ENCODE data around the gene KCNJ11. TPM values are rescaled to one million over a fixed set of nuclear protein-coding genes. Genes with fewer than 3 reads are reported as not detected.
A peak's percentile ranks its signal among the peaks of the same experiment; 100 is the strongest.

The KCNJ11 gene
- total and polyA plus RNA-seq, 2 of the 4 experiments (the other 2 are of a cell fraction) = not detected

DNA sequence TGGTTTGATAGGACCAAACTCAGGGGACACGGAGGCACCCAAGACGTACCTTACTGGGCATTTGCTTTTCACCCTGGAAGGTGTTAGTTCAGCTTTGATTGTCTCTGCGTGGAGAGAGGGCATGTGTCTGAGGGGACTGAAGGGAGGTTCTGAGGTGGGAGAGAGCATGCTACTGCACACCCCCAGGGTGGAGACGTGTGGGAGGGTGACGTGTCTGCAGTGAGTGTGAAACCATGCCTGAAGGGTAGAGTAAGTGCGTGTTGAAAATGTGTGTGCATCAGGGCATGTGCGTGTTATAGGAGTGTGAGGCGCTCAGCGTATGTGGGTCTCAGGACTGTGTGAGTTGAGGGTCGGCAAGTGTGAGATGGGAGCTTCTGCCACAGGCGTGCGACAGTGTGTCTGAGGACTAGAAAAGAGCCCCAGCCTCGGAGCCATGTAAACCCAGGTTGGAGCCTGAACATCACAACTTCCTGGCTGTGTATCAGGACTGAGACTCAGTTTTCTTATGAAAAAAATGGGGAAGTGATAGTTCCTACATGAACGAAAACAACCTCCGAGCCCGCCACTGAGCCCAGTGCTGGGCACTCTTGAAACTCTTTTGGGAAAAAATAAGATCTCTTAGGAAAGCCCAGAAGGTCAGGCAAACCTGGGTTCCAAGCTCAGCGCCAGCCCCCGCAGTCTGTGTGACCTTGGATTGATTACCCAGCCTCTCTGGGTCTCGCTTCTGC is 11.8 kb upstream of the KCNJ11 start:
- Histone ChIP-seq H2BK20ac (ENCODE audit: low read depth, low read length) (no peak overlapping the region), H3K27ac (ENCODE audit: insufficient read depth, low read length) (no peak overlapping the region)
- BruUV-seq (replicated peaks) = no TSS peak

More for the DNA sequence above, 11.8 kb upstream of the KCNJ11 start:
- no peak overlapping the region for H4K5ac ChIP-seq (ENCODE audit: low read depth, low read length)
- no peak overlapping the region for H3K4me3 ChIP-seq (ENCODE audit: insufficient read depth, low read depth, low read length)
- intact Hi-C loops (cut with micrococcal nuclease) (no loop called here), dilution Hi-C loops (cut with HindIII; ENCODE audit: low sequenced_read_pairs, unreplicated experiment) (no loop called here), in situ Hi-C loops (cut with MboI; ENCODE audit: low sequenced_read_pairs) (no loop called here)
- no peak overlapping the region for H3K4me2 ChIP-seq (ENCODE audit: low read depth, low read length)
- peaks cover 9% of the 10 kb centered on the region; the same call in 1 of the 2 replicates for H3K27me3 ChIP-seq (ENCODE audit: control insufficient read depth, insufficient read depth, low read length)
- no peak overlapping the region for H4K91ac ChIP-seq (ENCODE audit: insufficient read depth, low read depth, low read length)
- H3K9ac ChIP-seq (ENCODE audit: low read depth, low read length) = no peak overlapping the region
- no peaks in the 10 kb centered on the region for H3K9me3 ChIP-seq (ENCODE audit: control insufficient read depth, insufficient read depth, low read length)
- DNase-seq (no peak), ATAC-seq (ENCODE audit: low read depth) (no peak)
- H3K4ac ChIP-seq (ENCODE audit: low read depth, low read length) = no peak overlapping the region
- H3K36me3 ChIP-seq (ENCODE audit: control insufficient read depth, insufficient read depth, low read length) = no peaks in the 10 kb centered on the region
- H4K8ac ChIP-seq (ENCODE audit: low read depth in 2 of 2, low read length in 2 of 2) = no peak overlapping the region
- ChIA-PET POLR2A (ENCODE audit: unreplicated experiment) (no interaction called here), CTCF (no interaction called here)
- no peak overlapping the region for H2BK15ac ChIP-seq (ENCODE audit: low read depth, low read length)
- no peak overlapping the region for H2BK5ac ChIP-seq (ENCODE audit: low read depth, low read length, poor library complexity, severe bottlenecking)
- H3K9me1 ChIP-seq (ENCODE audit: insufficient read depth, low read length) = no peaks in the 10 kb centered on the region
- peak overlapping the region; percentile 14 for H2AFZ ChIP-seq (replicated peaks; ENCODE audit: low read length, poor library complexity)
- H2AK9ac ChIP-seq (replicated peaks; ENCODE audit: low read depth, low read length, poor library complexity) = peak overlapping the region; percentile 11
- H3K18ac ChIP-seq (ENCODE audit: low read depth, low read length) = no peak overlapping the region
- no peak for TF ChIP-seq RAD21 (IDR thresholded peaks at IDR 0.05; ENCODE audit: low read length)
- TF ChIP-seq, protein P1, sequence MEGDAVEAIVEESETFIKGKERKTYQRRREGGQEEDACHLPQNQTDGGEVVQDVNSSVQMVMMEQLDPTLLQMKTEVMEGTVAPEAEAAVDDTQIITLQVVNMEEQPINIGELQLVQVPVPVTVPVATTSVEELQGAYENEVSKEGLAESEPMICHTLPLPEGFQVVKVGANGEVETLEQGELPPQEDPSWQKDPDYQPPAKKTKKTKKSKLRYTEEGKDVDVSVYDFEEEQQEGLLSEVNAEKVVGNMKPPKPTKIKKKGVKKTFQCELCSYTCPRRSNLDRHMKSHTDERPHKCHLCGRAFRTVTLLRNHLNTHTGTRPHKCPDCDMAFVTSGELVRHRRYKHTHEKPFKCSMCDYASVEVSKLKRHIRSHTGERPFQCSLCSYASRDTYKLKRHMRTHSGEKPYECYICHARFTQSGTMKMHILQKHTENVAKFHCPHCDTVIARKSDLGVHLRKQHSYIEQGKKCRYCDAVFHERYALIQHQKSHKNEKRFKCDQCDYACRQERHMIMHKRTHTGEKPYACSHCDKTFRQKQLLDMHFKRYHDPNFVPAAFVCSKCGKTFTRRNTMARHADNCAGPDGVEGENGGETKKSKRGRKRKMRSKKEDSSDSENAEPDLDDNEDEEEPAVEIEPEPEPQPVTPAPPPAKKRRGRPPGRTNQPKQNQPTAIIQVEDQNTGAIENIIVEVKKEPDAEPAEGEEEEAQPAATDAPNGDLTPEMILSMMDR (conservative IDR thresholded peaks at IDR 0.05; ENCODE audit: low read depth, low read length) = no peak
- TF ChIP-seq CHD1 (IDR thresholded peaks at IDR 0.05; ENCODE audit: low read depth, low read length) = no peak
- no peak for TF ChIP-seq SMC3 (IDR thresholded peaks at IDR 0.05; ENCODE audit: low read depth, low read length)
- TF ChIP-seq FOS (IDR thresholded peaks at IDR 0.05; ENCODE audit: low read depth, low read length) = no peak
- TF ChIP-seq RFX5 (IDR thresholded peaks at IDR 0.05; ENCODE audit: low read depth, low read length) = no peak
- no peak for TF ChIP-seq POLR2A (IDR thresholded peaks at IDR 0.05; ENCODE audit: low read depth, low read length)
- no peak for TF ChIP-seq RCOR1 (IDR thresholded peaks at IDR 0.05; ENCODE audit: insufficient replicate concordance, low read length)
- TF ChIP-seq, protein P2, sequence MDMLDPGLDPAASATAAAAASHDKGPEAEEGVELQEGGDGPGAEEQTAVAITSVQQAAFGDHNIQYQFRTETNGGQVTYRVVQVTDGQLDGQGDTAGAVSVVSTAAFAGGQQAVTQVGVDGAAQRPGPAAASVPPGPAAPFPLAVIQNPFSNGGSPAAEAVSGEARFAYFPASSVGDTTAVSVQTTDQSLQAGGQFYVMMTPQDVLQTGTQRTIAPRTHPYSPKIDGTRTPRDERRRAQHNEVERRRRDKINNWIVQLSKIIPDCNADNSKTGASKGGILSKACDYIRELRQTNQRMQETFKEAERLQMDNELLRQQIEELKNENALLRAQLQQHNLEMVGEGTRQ (IDR thresholded peaks at IDR 0.05; ENCODE audit: low read depth, low read length) = no peak
- TF ChIP-seq MAZ (IDR thresholded peaks at IDR 0.05; ENCODE audit: borderline replicate concordance, low read depth, low read length) = no peak
- TF ChIP-seq CEBPB (IDR thresholded peaks at IDR 0.05; ENCODE audit: low read depth, low read length) = no peak
- TF ChIP-seq, protein P3, sequence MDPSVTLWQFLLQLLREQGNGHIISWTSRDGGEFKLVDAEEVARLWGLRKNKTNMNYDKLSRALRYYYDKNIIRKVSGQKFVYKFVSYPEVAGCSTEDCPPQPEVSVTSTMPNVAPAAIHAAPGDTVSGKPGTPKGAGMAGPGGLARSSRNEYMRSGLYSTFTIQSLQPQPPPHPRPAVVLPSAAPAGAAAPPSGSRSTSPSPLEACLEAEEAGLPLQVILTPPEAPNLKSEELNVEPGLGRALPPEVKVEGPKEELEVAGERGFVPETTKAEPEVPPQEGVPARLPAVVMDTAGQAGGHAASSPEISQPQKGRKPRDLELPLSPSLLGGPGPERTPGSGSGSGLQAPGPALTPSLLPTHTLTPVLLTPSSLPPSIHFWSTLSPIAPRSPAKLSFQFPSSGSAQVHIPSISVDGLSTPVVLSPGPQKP (IDR thresholded peaks at IDR 0.05; ENCODE audit: borderline replicate concordance, low read depth, low read length) = no peak
- no peak overlapping the region for H3K56ac ChIP-seq (ENCODE audit: extremely low read depth, insufficient read depth, low read length)
- H4K20me1 ChIP-seq (ENCODE audit: insufficient read depth, low read length) = no peaks in the 10 kb centered on the region
- WGBS, 2 experiments (ENCODE audit: extremely low coverage in 2 of 2, insufficient read length in 1 of 2) = 81% methylated on average over 8 of the region's 19 CpGs; no CpG with 5 or more reads in 1 of the 2 experiments
- no peak overlapping the region for H2BK120ac ChIP-seq (ENCODE audit: low read depth, low read length)
- H3K79me1 ChIP-seq (ENCODE audit: low read depth in 1 of 2, low read length in 2 of 2) = no peaks in the 10 kb centered on the region
- H2AK5ac ChIP-seq (ENCODE audit: low read depth, low read length) = no peak overlapping the region
- H3K23ac ChIP-seq (ENCODE audit: low read depth, low read length) = no peak overlapping the region
- H3K4me1 ChIP-seq (ENCODE audit: control insufficient read depth, insufficient read depth, low read length) = no peaks in the 10 kb centered on the region
- no peak overlapping the region for H3K14ac ChIP-seq (replicated peaks; ENCODE audit: low read depth, low read length)
